HEK293 (cell line): ENCODE data around the gene BCL2.

Experiments
- CTCF ChIA-PET: fragments of 350-600 bp; formaldehyde crosslinking; extraction: SDS; loops from one replicate; lab custom pipeline; 2021; ENCODE audit warnings: antibody characterized with exemption; lab: Yijun Ruan, JAX
- POLR2A ChIA-PET: fragments of 300-600 bp; formaldehyde crosslinking; extraction: SDS; loops from one replicate; lab custom pipeline; 2020; ENCODE audit warnings: antibody characterized with exemption, inconsistent platforms; lab: Yijun Ruan, JAX
- H3K27ac ChIP-seq: fragments of 200-500 bp; sonication (Bioruptor generic); 2 replicates; pipeline ENCODE4 v1.5.1; 2014; ENCODE audit warnings: low read depth, low read length, control low read depth, inconsistent platforms; ENCODE audit errors: extremely low read depth
- H3K36me3 ChIP-seq, 2 experiments: fragments of 200-500 bp in 1 of 2; sonication (Bioruptor generic) in 1 of 2; 1 replicate in 1 of 2; 2 replicates in 1 of 2; pipeline ENCODE4 v1.5.1; 2014 to 2017; ENCODE audit warnings: inconsistent platforms in 2 of 2, low read length in 2 of 2; ENCODE audit not compliant: control insufficient read depth in 2 of 2, insufficient read depth in 1 of 2
- H3K4me1 ChIP-seq: fragments of 200-500 bp; sonication (Bioruptor generic); 2 replicates; pipeline ENCODE4 v1.5.1; 2014; ENCODE audit warnings: mild to moderate bottlenecking, low read length, inconsistent platforms; ENCODE audit not compliant: control insufficient read depth, insufficient read depth
- H3K4me3 ChIP-seq: 2 replicates; pipeline ENCODE4 v1.5.1; 2011; ENCODE audit warnings: low read depth, mild to moderate bottlenecking, control low read depth, low read length, moderate library complexity
- H3K9me3 ChIP-seq: fragments of 200-500 bp; sonication (Bioruptor generic); 2 replicates; pipeline ENCODE4 v1.5.1; 2014; ENCODE audit warnings: low read depth, low read length, inconsistent platforms; ENCODE audit not compliant: control insufficient read depth, insufficient read depth
- FEZF1 ChIP-seq: fragments of 450-650 bp; formaldehyde crosslinking; IDR thresholded peaks from 2 replicates; pipeline ENCODE4 v1.5.1; 2016; ENCODE audit warnings: missing biosample characterization, missing genetic modification characterization
- GFI1B ChIP-seq: fragments of 450-650 bp; formaldehyde crosslinking; IDR thresholded peaks from 2 replicates; pipeline ENCODE4 v1.5.1; 2016; ENCODE audit warnings: missing biosample characterization, missing genetic modification characterization
- KLF10 ChIP-seq: fragments of 450-650 bp; IDR thresholded peaks from 2 replicates; pipeline ENCODE4 v1.5.1; 2018; ENCODE audit warnings: missing biosample characterization, mild to moderate bottlenecking, missing genetic modification characterization
- KLF17 ChIP-seq: fragments of 450-650 bp; formaldehyde crosslinking; IDR thresholded peaks from 2 replicates; pipeline ENCODE4 v1.5.1; 2016; ENCODE audit warnings: missing biosample characterization, missing genetic modification characterization
- OSR2 ChIP-seq: fragments of 450-650 bp; formaldehyde crosslinking; IDR thresholded peaks from 2 replicates; pipeline ENCODE4 v1.5.1; 2016; ENCODE audit warnings: missing biosample characterization, missing genetic modification characterization
- TCF7L2 ChIP-seq: IDR thresholded peaks from 2 replicates; pipeline ENCODE4 v1.6.1; 2011; ENCODE audit warnings: low read depth, mild to moderate bottlenecking, inconsistent platforms, low read length, moderate library complexity, borderline replicate concordance
- ZBTB26 ChIP-seq: fragments of 450-650 bp; formaldehyde crosslinking; optimal IDR thresholded peaks from 2 replicates; pipeline ENCODE3; 2016; ENCODE audit warnings: missing biosample characterization, mild to moderate bottlenecking, missing genetic modification characterization
- ZBTB49 ChIP-seq: fragments of 450-650 bp; formaldehyde crosslinking; IDR thresholded peaks from 2 replicates; pipeline ENCODE4 v1.5.1; 2016; ENCODE audit warnings: missing biosample characterization, missing genetic modification characterization, low read depth
- ZNF133 ChIP-seq: fragments of 450-650 bp; formaldehyde crosslinking; IDR thresholded peaks from 2 replicates; pipeline ENCODE4 v1.5.1; 2016; ENCODE audit warnings: missing biosample characterization, missing genetic modification characterization
- ZNF148 ChIP-seq: fragments of 450-650 bp; formaldehyde crosslinking; IDR thresholded peaks from 2 replicates; pipeline ENCODE4 v1.5.0; 2017; ENCODE audit warnings: missing biosample characterization, missing genetic modification characterization, borderline replicate concordance
- ZNF354C ChIP-seq: fragments of 450-650 bp; formaldehyde crosslinking; IDR thresholded peaks from 2 replicates; pipeline ENCODE4 v1.5.1; 2016; ENCODE audit warnings: missing biosample characterization, missing genetic modification characterization, low read depth, borderline replicate concordance
- ZNF362 ChIP-seq: fragments of 450-650 bp; formaldehyde crosslinking; IDR thresholded peaks from 2 replicates; pipeline ENCODE4 v1.5.1; 2016; ENCODE audit warnings: missing biosample characterization, missing genetic modification characterization
- ZNF404 ChIP-seq: fragments of 450-650 bp; formaldehyde crosslinking; IDR thresholded peaks from 2 replicates; pipeline ENCODE4 v1.5.1; 2017; ENCODE audit warnings: missing biosample characterization, missing genetic modification characterization
- ZNF521 ChIP-seq: fragments of 450-650 bp; formaldehyde crosslinking; IDR thresholded peaks from 2 replicates; pipeline ENCODE4 v1.5.1; 2017; ENCODE audit warnings: missing biosample characterization, mild to moderate bottlenecking, missing genetic modification characterization
- ZNF529 ChIP-seq: fragments of 450-650 bp; formaldehyde crosslinking; IDR thresholded peaks from 2 replicates; pipeline ENCODE4 v1.5.1; 2017; ENCODE audit warnings: missing genetic modification characterization, missing biosample characterization; ENCODE audit not compliant: insufficient replicate concordance
- ZNF600 ChIP-seq: fragments of 450-650 bp; formaldehyde crosslinking; IDR thresholded peaks from 2 replicates; pipeline ENCODE4 v1.5.1; 2016; ENCODE audit warnings: missing biosample characterization, missing genetic modification characterization
- ZNF830 ChIP-seq: fragments of 450-650 bp; IDR thresholded peaks from 2 replicates; pipeline ENCODE4 v1.5.0; 2018; ENCODE audit warnings: missing biosample characterization, missing genetic modification characterization, low read depth, mild to moderate bottlenecking, moderate library complexity
- ZSCAN23 ChIP-seq: fragments of 450-650 bp; formaldehyde crosslinking; IDR thresholded peaks from 2 replicates; pipeline ENCODE4 v1.5.1; 2016; ENCODE audit warnings: missing biosample characterization, missing genetic modification characterization
- TF ChIP-seq, protein P1 (sequence below): fragments of 450-650 bp; formaldehyde crosslinking; IDR thresholded peaks from 2 replicates; pipeline ENCODE4 v1.5.1; 2017; ENCODE audit warnings: missing biosample characterization, missing genetic modification characterization

The BCL2 gene

GRCh38 chr18:63142594-63143225, 176.9 kb downstream of the BCL2 start:
- POLR2A ChIA-PET, result no interaction called here
- TF ChIP-seq ZNF404 (tag by site-specific recombination), result no peak
- no peak for TF ChIP-seq TCF7L2
- no peak for TF ChIP-seq ZNF830 (tag by site-specific recombination)
- no peak for TF ChIP-seq ZSCAN23 (tag by site-specific recombination)
- no peak for TF ChIP-seq ZNF133 (tag by site-specific recombination)
- TF ChIP-seq ZBTB49 (tag by site-specific recombination), result no peak
- no peak for TF ChIP-seq ZNF529 (tag by site-specific recombination)
- no peak for TF ChIP-seq ZNF148
- TF ChIP-seq KLF17, result no peak
- TF ChIP-seq ZNF600 (tag by site-specific recombination), result no peak
- no peak for TF ChIP-seq KLF10 (tag by site-specific recombination)
- TF ChIP-seq ZBTB26 (tag by site-specific recombination), result no peak
- no peak for TF ChIP-seq GFI1B
- no peak for TF ChIP-seq ZNF362 (tag by site-specific recombination)
- no peak for TF ChIP-seq ZNF521 (tag by site-specific recombination)
- TF ChIP-seq, all 188 proteins: peak for 0
- Histone ChIP-seq H3K36me3 (no peaks in the 10 kb centered on the region), H3K4me3 (no peak overlapping the region), H3K4me1 (peaks cover 3% of the 10 kb centered on the region; the same call in 1 of the 2 replicates), H3K9me3 (no peaks in the 10 kb centered on the region), H3K27ac (no peak overlapping the region)
- CTCF ChIA-PET, result interaction anchor here (0.5 to 3.1 kb wide), 7 partner anchors 11 to 180 kb away, joined by 3 to 14 read pairs (median 3); no protein-coding TSS in a partner anchor

DNA sequence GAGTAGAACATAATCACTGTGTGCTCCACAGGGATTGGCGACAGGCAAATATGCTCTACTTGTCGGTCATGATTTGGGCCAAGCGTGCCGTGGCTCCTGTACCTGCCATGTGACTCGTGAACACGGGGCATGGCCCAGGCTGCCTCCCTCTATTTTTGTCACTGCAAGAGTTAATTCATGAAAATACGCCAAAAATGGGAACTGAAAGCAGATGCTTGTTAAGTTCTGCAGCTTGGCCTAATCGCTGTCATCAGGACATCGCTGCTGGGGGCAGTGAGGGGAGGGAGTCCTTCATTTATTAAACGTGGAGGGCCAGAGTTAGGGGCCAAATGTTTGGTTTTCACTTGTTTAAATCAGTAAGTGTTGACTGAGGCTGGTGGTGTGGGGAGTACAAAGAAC, 177.8 kb downstream of the BCL2 start:
- CTCF ChIA-PET, result interaction anchor here (0.6 to 1.1 kb wide), 4 partner anchors 11 to 1753 kb away, joined by 3 read pairs; no protein-coding TSS in a partner anchor
- H3K4me1 ChIP-seq, result peaks cover 3% of the 10 kb centered on the region; the same call in 1 of the 2 replicates

More for the DNA sequence above, 177.8 kb downstream of the BCL2 start:
- POLR2A ChIA-PET, result no interaction called here
- no peak overlapping the region for H3K4me3 ChIP-seq
- no peak overlapping the region for H3K27ac ChIP-seq
- TF ChIP-seq OSR2 (tag by site-specific recombination) (no peak), FEZF1 (tag by site-specific recombination) (no peak), ZNF354C (no peak)
- TF ChIP-seq, protein P1, sequence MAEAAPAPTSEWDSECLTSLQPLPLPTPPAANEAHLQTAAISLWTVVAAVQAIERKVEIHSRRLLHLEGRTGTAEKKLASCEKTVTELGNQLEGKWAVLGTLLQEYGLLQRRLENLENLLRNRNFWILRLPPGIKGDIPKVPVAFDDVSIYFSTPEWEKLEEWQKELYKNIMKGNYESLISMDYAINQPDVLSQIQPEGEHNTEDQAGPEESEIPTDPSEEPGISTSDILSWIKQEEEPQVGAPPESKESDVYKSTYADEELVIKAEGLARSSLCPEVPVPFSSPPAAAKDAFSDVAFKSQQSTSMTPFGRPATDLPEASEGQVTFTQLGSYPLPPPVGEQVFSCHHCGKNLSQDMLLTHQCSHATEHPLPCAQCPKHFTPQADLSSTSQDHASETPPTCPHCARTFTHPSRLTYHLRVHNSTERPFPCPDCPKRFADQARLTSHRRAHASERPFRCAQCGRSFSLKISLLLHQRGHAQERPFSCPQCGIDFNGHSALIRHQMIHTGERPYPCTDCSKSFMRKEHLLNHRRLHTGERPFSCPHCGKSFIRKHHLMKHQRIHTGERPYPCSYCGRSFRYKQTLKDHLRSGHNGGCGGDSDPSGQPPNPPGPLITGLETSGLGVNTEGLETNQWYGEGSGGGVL, result no peak
- no peaks in the 10 kb centered on the region for H3K36me3 ChIP-seq
- H3K9me3 ChIP-seq, result no peaks in the 10 kb centered on the region
